ENCODE results near the gene HDAC4.

The HDAC4 gene

GRCh38 chr2:239401067-239401880 is 454 bp upstream of the HDAC4 start:
- peak overlapping the region; percentile 89 for H3K9ac ChIP-seq (ENCODE audit: low read length)
- H3F3A ChIP-seq (ENCODE audit: insufficient read depth, low read length) = no peaks in the 10 kb centered on the region
- H4K20me1 ChIP-seq (ENCODE audit: insufficient read depth, low read length) = no peaks in the 10 kb centered on the region
- 0 out of 2 replicates have a peak, but pooled peaks cover 4% of the 10 kb centered on the region for H3K9me3 ChIP-seq (ENCODE audit: low read length)
- peaks cover 21% of the 10 kb centered on the region for H3K4me1 ChIP-seq (ENCODE audit: insufficient read depth, low read length, severe bottlenecking)
- peak overlapping the region; percentile 93 for H3K4me2 ChIP-seq (ENCODE audit: low read length)
- peak overlapping the region; percentile 75 for H3K27ac ChIP-seq (ENCODE audit: low read depth, low read length, poor library complexity, severe bottlenecking)
- peaks cover 11% of the 10 kb centered on the region; the same call in 1 of the 2 replicates for H3K27me3 ChIP-seq (ENCODE audit: insufficient read depth, low read length)
- no peak overlapping the region for H2AFZ ChIP-seq (ENCODE audit: low read length)
- H3K4me3 ChIP-seq (ENCODE audit: low read depth, low read length, poor library complexity, severe bottlenecking) = peak overlapping the region; percentile 76
- H3K36me3 ChIP-seq (ENCODE audit: insufficient read depth, low read length) = no peaks in the 10 kb centered on the region; the same call in 1 of the 2 replicates
- no peaks in the 10 kb centered on the region for H3K79me2 ChIP-seq (ENCODE audit: insufficient read depth, low read length)
- TF ChIP-seq CTCF (IDR thresholded peaks at IDR 0.05; ENCODE audit: low read length) (no peak), EZH2 (IDR thresholded peaks at IDR 0.05; ENCODE audit: borderline replicate concordance, low read length) (no peak)
- H3K9me2 ChIP-seq (ENCODE audit: low read depth, low read length) = no peaks in the 10 kb centered on the region

GRCh38 chr2:239399921-239400595 is 762 bp downstream of the HDAC4 start:
- peaks cover 21% of the 10 kb centered on the region for H3K4me1 ChIP-seq (ENCODE audit: insufficient read depth, low read length, severe bottlenecking)
- H3K27ac ChIP-seq (ENCODE audit: low read depth, low read length, poor library complexity, severe bottlenecking) = no peak overlapping the region

More at GRCh38 chr2:239399921-239400595, 762 bp downstream of the HDAC4 start:
- Histone ChIP-seq H3K27me3 (ENCODE audit: insufficient read depth, low read length) (peaks cover 11% of the 10 kb centered on the region; the same call in 1 of the 2 replicates), H3K79me2 (ENCODE audit: insufficient read depth, low read length) (no peaks in the 10 kb centered on the region), H3K4me2 (ENCODE audit: low read length) (peak overlapping the region; percentile 60), H3K4me3 (ENCODE audit: low read depth, low read length, poor library complexity, severe bottlenecking) (peak overlapping the region; percentile 43), H3K9ac (ENCODE audit: low read length) (no peak overlapping the region; the same call in 1 of the 2 replicates), H4K20me1 (ENCODE audit: insufficient read depth, low read length) (no peaks in the 10 kb centered on the region), H3K9me3 (ENCODE audit: low read length) (0 out of 2 replicates have a peak, but pooled peaks cover 4% of the 10 kb centered on the region), H3K9me2 (ENCODE audit: low read depth, low read length) (no peaks in the 10 kb centered on the region), H3K36me3 (ENCODE audit: insufficient read depth, low read length) (no peaks in the 10 kb centered on the region; the same call in 1 of the 2 replicates), H3F3A (ENCODE audit: insufficient read depth, low read length) (no peaks in the 10 kb centered on the region), H2AFZ (ENCODE audit: low read length) (no peak overlapping the region)
- TF ChIP-seq EZH2 (IDR thresholded peaks at IDR 0.05; ENCODE audit: borderline replicate concordance, low read length) (no peak), CTCF (IDR thresholded peaks at IDR 0.05; ENCODE audit: low read length) (no peak)
